Stomach smooth muscle (tissue), 2 donors: ENCODE measurements around the gene TIMP2.

Experiments used
- H3K27ac ChIP-seq: one replicate; pipeline ENCODE4 v1.7.0; 2013; ENCODE audit warnings: mild to moderate bottlenecking, low read length, inconsistent platforms
- H3K27me3 ChIP-seq, 2 donors: one replicate each; pipeline ENCODE4 v1.7.0; 2013; ENCODE audit warnings: low read length in 2 of 2; ENCODE audit not compliant: insufficient read depth in 2 of 2, control insufficient read depth in 1 of 2
- H3K36me3 ChIP-seq, 2 donors: one replicate each; pipeline ENCODE4 v1.7.0; 2013; ENCODE audit warnings: low read length in 2 of 2; ENCODE audit not compliant: control insufficient read depth in 2 of 2, insufficient read depth in 2 of 2
- H3K4me1 ChIP-seq: one replicate; pipeline ENCODE4 v1.7.0; 2013; ENCODE audit warnings: low read length; ENCODE audit not compliant: control insufficient read depth, insufficient read depth
- H3K4me3 ChIP-seq, 2 donors: one replicate each; pipeline ENCODE4 v1.7.0; 2013; ENCODE audit warnings: low read length in 2 of 2
- H3K9ac ChIP-seq, 2 donors: one replicate each; pipeline ENCODE4 v1.7.0; 2013; ENCODE audit warnings: low read length in 2 of 2, mild to moderate bottlenecking in 1 of 2
- H3K9me3 ChIP-seq, 2 donors: one replicate each; pipeline ENCODE4 v1.7.0; 2013; ENCODE audit warnings: low read length in 2 of 2; ENCODE audit not compliant: control insufficient read depth in 2 of 2
- donor health status: healthy.
- donor health status: Pancreatic carcinoma.

The TIMP2 gene

DNA sequence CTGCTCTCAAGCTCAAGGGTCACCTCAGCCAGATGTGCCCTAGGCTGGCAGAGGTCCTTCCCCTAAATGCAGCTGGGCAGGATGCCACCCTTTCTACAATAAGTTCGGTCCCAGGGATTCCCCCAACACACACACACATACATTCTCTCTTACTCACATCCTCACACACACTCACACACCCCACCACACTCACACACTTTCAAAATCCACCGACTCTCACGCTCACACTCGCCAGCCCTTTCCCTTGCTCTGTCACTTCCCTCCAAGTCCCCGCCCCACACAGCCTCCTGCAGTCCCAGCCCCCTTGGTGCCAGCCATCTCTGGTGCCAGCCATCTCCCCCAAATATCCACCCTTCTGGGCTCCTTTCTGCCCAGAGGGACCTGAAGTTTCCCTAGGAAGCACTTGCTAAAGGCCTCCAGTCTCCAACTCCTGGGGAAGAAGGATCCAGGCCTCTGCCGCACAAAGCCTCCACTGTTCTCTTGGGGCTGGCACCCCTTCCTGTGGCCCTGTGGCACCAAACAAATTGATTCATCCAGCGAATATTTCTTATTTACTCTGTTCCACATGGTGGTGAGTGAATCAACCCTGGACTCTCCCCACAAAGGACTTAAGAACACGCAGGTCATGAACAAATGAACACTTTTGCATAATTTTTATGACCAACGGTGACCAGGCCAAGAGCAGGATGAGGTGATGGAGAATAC lies 80.7 kb downstream of the TIMP2 start:
- Histone ChIP-seq H3K27ac (no peak overlapping the region), H3K27me3 (no peaks in the 10 kb centered on the region), H3K9me3 (no peaks in the 10 kb centered on the region), H3K4me1 (peaks cover 14% of the 10 kb centered on the region), H3K36me3 (no peaks in the 10 kb centered on the region), H3K9ac (no peak overlapping the region), H3K4me3 (no peak overlapping the region)

DNA sequence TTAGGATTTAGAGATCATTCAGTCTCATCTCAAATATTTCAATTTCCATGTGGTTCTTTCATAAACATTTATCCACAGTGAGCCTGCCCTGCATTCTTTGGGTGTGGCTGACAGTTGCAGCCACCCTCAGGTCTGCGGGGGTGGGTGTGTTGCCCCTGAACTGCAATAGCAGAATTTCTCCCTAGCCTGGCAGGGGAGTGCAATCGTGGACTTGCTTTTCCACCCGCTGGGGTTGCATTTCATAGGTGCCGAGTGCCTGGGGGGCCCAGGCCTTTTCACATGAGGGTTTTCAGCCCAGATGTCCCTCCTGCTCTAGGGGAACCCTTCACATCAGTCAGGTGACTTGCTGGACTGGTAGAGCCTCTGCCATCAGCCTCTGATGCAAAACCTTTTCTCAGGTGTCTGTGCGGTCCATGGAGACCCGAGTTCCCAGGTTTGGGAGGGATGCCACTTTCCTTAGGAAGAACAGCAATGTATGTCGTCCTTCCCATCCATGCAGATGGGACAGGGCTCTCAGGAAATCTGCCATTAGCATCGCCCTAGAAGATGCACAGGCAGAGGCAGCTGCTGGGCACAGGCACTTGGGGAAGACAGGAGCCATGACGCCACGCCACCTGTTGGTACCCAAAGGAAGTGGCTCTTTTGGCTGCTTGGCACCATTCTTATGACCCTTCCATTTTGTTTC lies 82.2 kb downstream of the TIMP2 start:
- Histone ChIP-seq H3K27ac (no peak overlapping the region), H3K9me3 (no peaks in the 10 kb centered on the region), H3K4me3 (no peak overlapping the region), H3K9ac (no peak overlapping the region), H3K4me1 (peaks cover 25% of the 10 kb centered on the region), H3K27me3 (no peaks in the 10 kb centered on the region), H3K36me3 (no peaks in the 10 kb centered on the region)

GRCh38 chr17:78840780-78841611 lies 84.2 kb downstream of the TIMP2 start, which contains the start of gene USP36:
Gene USP36, minus strand, starts transcription at chr17:78840814. Its CDS starts 4,451 bp downstream, at chr17:78836363.
- H3K27ac ChIP-seq = peak within 1 kb of the TSS; percentile 96
- peak within 1 kb of the TSS; percentile 90 for H3K9ac ChIP-seq
- no peaks in the 10 kb centered on the region for H3K9me3 ChIP-seq
- peaks cover 33% of the 10 kb centered on the region for H3K4me1 ChIP-seq
- H3K36me3 ChIP-seq = peaks cover 10 to 15% of the 10 kb centered on the region in 2 donors
- H3K27me3 ChIP-seq = no peaks in the 10 kb centered on the region
- H3K4me3 ChIP-seq = peak within 1 kb of the TSS; percentile 87 to 96

GRCh38 chr17:78840530-78840779 lies 84.7 kb downstream of the TIMP2 start:
- Histone ChIP-seq H3K36me3 (peaks cover 15 to 21% of the 10 kb centered on the region in 2 donors), H3K4me1 (peaks cover 33% of the 10 kb centered on the region), H3K9ac (peak overlapping the region; percentile 90), H3K27me3 (no peaks in the 10 kb centered on the region), H3K27ac (peak overlapping the region; percentile 96), H3K9me3 (no peaks in the 10 kb centered on the region), H3K4me3 (peak overlapping the region; percentile 87 to 96)

- Histone ChIP-seq H3K36me3 (peaks cover 20 to 26% of the 10 kb centered on the region in 2 donors), H3K9me3 (no peaks in the 10 kb centered on the region), H3K4me1 (peaks cover 33% of the 10 kb centered on the region), H3K4me3 (peak overlapping the region; percentile 87 to 96), H3K9ac (peak overlapping the region; percentile 90), H3K27me3 (no peaks in the 10 kb centered on the region), H3K27ac (peak overlapping the region; percentile 96)
These were observed 85.2 kb downstream of the TIMP2 start for GRCh38 chr17:78839762-78840529.

DNA sequence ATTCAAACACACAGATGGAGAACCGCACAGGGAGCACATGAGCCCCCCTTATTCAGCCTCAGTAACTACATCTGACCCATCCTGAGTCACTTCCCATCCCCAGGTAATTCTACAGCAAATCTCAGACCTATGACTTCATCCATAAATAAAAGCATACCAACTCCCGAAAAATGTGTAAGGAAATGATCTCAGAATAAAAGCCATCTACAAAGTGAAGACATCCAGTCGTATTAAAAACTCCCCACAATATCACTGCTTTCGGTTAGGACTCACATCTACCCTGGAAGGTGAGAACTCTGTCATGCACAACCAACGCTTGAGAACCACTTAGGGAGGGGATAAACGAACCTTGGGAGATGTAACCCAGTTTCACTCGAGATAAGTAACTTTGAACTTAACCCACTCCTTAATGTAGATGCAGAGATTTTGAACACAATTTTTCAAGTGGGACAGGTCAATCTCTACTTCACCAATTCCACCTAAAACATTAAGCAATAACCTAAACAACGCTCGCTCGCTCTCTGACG lies 85.9 kb downstream of the TIMP2 start:
- H3K27ac ChIP-seq = peak overlapping the region; percentile 96
- H3K9ac ChIP-seq = peak overlapping the region; percentile 90
- peaks cover 33% of the 10 kb centered on the region for H3K4me1 ChIP-seq
- H3K27me3 ChIP-seq = no peaks in the 10 kb centered on the region
- H3K36me3 ChIP-seq = peaks cover 26 to 27% of the 10 kb centered on the region in 2 donors
- H3K4me3 ChIP-seq = peak overlapping the region; percentile 87 to 96
- no peaks in the 10 kb centered on the region for H3K9me3 ChIP-seq

- Histone ChIP-seq H3K36me3 (peaks cover 26 to 34% of the 10 kb centered on the region in 2 donors), H3K9me3 (no peaks in the 10 kb centered on the region), H3K27me3 (no peaks in the 10 kb centered on the region), H3K4me3 (peak overlapping the region; percentile 87 to 96), H3K27ac (no peak overlapping the region), H3K9ac (peak overlapping the region in 1 of 2 donors; percentile 90), H3K4me1 (peaks cover 33% of the 10 kb centered on the region)
These were observed 86.6 kb downstream of the TIMP2 start for GRCh38 chr17:78838574-78839005.

DNA sequence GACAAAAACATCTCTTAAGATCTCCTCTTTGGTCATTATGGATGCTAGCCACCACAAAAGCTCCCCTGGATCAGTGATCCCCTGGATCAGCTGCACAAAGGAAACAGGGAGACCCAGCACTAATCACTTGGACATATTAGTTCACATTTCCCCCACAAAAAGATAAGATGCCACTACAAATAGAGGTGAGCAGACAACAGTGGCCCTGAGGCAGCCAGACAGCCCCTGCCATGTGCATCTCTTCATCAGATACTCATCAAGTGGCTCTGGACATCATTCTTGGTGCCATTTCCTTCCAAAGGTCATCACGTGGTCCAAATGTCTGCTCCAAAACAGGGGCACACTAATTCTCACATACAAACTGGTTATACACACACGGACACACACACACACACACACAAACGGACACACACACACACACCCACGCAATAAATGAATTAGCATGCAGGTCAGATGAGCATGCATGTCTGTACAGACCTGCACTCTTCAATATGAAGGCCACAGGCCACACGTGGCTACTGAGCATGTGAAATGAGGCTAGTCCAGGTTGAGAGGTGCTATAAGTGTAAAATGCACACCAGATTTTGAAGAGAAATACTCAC lies 88.7 kb downstream of the TIMP2 start:
- H3K27me3 ChIP-seq = no peaks in the 10 kb centered on the region
- peaks cover 43 to 52% of the 10 kb centered on the region in 2 donors for H3K36me3 ChIP-seq
- no peak overlapping the region for H3K27ac ChIP-seq
- no peak overlapping the region for H3K9ac ChIP-seq
- H3K4me1 ChIP-seq = peaks cover 28% of the 10 kb centered on the region
- H3K4me3 ChIP-seq = no peak overlapping the region
- no peaks in the 10 kb centered on the region for H3K9me3 ChIP-seq

DNA sequence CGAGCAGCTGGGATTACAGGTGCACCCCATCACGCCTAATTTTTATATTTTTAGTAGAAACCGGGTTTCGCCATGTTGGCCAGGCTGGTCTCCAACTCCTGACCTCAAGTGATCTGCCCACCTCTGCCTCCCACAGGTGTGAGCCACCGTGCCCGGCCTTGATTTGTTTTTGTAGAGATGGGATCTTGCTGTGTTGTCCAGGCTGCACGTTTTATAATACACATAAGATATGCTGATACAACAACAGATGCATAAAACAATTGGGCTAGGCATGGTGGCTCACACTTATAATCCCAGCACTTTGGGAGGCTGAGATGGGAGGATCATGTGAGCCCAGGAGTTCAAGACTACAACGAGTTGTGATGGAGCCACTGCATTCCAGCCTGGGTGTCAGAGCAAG lies 90.6 kb downstream of the TIMP2 start:
- peaks cover 51 to 56% of the 10 kb centered on the region in 2 donors for H3K36me3 ChIP-seq
- peaks cover 20% of the 10 kb centered on the region for H3K4me1 ChIP-seq
- no peak overlapping the region for H3K9ac ChIP-seq
- no peaks in the 10 kb centered on the region for H3K27me3 ChIP-seq
- H3K27ac ChIP-seq = no peak overlapping the region
- H3K4me3 ChIP-seq = no peak overlapping the region
- no peaks in the 10 kb centered on the region for H3K9me3 ChIP-seq

- Histone ChIP-seq H3K27me3 (no peaks in the 10 kb centered on the region), H3K27ac (no peak overlapping the region), H3K4me3 (no peak overlapping the region), H3K9me3 (no peaks in the 10 kb centered on the region), H3K36me3 (peaks cover 65 to 69% of the 10 kb centered on the region in 2 donors), H3K9ac (no peak overlapping the region), H3K4me1 (peaks cover 4% of the 10 kb centered on the region)
These were observed 92.7 kb downstream of the TIMP2 start for GRCh38 chr17:78832541-78832810.
